Left ventricle myocardium inferior (tissue), 1 donor: Measurements from ENCODE around the gene PRKG2. TPM values are rescaled to one million over a fixed set of nuclear protein-coding genes. Genes with fewer than 3 reads are reported as not detected.

Experiments
- DNase-seq: peaks from one replicate; pipeline ENCODE4 v3.0.0-alpha.2; 2020
- H3K27ac ChIP-seq: fragments of 200-600 bp; replicated peaks from 2 replicates; pipeline ENCODE4 v1.8.0; 2021
- H3K27me3 ChIP-seq: fragments of 200-600 bp; 2 replicates; pipeline ENCODE4 v1.8.0; 2021; ENCODE audit warnings: low read depth
- H3K36me3 ChIP-seq: fragments of 200-600 bp; 2 replicates; pipeline ENCODE4 v1.8.0; 2021
- H3K4me1 ChIP-seq: fragments of 200-600 bp; 2 replicates; pipeline ENCODE4 v1.8.0; 2021
- H3K4me3 ChIP-seq: fragments of 200-600 bp; 2 replicates; pipeline ENCODE4 v1.8.0; 2021; ENCODE audit warnings: mild to moderate bottlenecking, moderate library complexity
- H3K9me3 ChIP-seq: fragments of 200-600 bp; replicated peaks from 2 replicates; pipeline ENCODE4 v1.8.0; 2021
- intact Hi-C: fragments of 100-400 bp; cut with micrococcal nuclease; formaldehyde crosslinking; loops from one replicate; pipeline ENCODE4 v1.11.0; 2022
- total RNA-seq: library from RNA; stranded (reverse); fragmentation: NEBNext Ultra II Directional; extraction: Animal tissue kit (Norgen Biotek cat#: 25700); gene quantifications from one replicate; pipeline ENCODE4 v1.2.1, GENCODE V29; 2021
- TF ChIP-seq, protein P1 (sequence below): fragments of 200-600 bp; IDR thresholded peaks from 2 replicates; pipeline ENCODE4 v1.8.0; 2021; ENCODE audit warnings: antibody characterized with exemption, mild to moderate bottlenecking, borderline replicate concordance
- donor health status: DM: no; HTN: yes; CAD: no; lungs with severe emphysema.

PRKG2 gene
- total RNA-seq, 1 donor from 2014 or later, result 0.74 TPM

DNA sequence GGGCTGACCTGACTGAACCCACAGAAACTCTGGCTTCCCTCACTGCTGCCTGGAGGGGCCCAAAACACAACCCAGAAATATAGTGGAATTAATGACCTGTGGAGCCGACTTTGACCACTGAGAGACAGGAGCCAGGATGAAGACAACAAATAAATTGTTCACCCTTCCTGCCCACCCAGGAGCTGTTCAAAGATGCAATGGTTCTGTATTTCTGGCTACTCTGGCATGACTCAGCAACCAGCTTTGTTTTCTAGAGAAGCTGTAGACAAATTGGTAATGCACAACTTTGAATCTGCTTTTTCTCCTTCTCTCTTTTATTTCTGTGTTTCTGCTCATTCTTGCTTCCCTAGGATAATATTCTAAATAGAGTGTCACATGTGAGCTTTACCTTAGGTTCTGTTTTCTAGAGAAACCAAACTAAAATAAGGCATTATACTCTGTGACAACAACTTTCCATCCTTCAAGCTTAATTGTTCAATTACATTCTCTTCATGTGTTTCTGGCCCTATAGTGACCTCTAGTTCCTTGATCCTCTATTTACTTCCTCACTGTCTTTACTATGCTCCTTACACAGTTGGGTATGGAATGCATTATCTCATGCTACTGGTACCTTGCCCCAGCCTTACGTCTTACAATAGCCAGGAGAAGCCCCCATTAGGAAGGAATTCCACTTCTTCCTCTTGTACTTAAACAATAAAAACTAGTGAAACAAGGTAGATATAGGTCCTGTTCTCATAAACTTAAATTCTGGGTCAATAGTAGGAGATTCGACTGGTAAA lies 6.5 kb upstream of the PRKG2 start:
- H3K27ac ChIP-seq, result no peak overlapping the region

DNA sequence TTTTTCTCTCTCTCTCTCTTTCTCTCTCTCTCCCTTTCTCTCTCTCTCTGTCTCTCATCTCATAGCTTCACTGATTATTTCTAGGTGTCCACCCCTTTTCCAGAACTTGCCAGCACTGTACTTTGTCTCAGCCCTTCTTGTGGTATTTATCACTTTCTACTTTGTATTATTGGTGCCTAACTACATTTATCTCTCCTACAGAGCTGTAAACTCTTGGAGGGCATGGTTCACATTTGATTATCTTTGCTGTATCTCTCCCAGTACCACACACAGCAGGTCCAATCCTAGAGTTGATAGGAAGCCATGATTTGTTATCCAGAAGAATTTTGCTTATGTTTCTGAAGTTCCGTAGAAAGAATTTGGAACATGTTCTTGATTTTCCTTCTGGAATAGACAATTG lies 5.2 kb upstream of the PRKG2 start:
- DNase-seq, result no peak
- no peak overlapping the region for H3K4me3 ChIP-seq
- H3K36me3 ChIP-seq, result no peaks in the 10 kb centered on the region
- intact Hi-C loops, result no loop called here
- peaks cover 38% of the 10 kb centered on the region for H3K27me3 ChIP-seq
- no peak overlapping the region for H3K27ac ChIP-seq
- H3K4me1 ChIP-seq, result peaks cover 4% of the 10 kb centered on the region
- TF ChIP-seq, protein P1, sequence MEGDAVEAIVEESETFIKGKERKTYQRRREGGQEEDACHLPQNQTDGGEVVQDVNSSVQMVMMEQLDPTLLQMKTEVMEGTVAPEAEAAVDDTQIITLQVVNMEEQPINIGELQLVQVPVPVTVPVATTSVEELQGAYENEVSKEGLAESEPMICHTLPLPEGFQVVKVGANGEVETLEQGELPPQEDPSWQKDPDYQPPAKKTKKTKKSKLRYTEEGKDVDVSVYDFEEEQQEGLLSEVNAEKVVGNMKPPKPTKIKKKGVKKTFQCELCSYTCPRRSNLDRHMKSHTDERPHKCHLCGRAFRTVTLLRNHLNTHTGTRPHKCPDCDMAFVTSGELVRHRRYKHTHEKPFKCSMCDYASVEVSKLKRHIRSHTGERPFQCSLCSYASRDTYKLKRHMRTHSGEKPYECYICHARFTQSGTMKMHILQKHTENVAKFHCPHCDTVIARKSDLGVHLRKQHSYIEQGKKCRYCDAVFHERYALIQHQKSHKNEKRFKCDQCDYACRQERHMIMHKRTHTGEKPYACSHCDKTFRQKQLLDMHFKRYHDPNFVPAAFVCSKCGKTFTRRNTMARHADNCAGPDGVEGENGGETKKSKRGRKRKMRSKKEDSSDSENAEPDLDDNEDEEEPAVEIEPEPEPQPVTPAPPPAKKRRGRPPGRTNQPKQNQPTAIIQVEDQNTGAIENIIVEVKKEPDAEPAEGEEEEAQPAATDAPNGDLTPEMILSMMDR, result no peak
- H3K9me3 ChIP-seq, result no peaks in the 10 kb centered on the region

More for the DNA sequence above, 6.5 kb upstream of the PRKG2 start:
- no peaks in the 10 kb centered on the region for H3K9me3 ChIP-seq
- H3K4me1 ChIP-seq, result no peaks in the 10 kb centered on the region
- intact Hi-C loops, result no loop called here
- no peak overlapping the region for H3K4me3 ChIP-seq
- no peaks in the 10 kb centered on the region for H3K36me3 ChIP-seq
- H3K27me3 ChIP-seq, result peaks cover 26% of the 10 kb centered on the region
- TF ChIP-seq, protein P1, result no peak
- no peak for DNase-seq

DNA sequence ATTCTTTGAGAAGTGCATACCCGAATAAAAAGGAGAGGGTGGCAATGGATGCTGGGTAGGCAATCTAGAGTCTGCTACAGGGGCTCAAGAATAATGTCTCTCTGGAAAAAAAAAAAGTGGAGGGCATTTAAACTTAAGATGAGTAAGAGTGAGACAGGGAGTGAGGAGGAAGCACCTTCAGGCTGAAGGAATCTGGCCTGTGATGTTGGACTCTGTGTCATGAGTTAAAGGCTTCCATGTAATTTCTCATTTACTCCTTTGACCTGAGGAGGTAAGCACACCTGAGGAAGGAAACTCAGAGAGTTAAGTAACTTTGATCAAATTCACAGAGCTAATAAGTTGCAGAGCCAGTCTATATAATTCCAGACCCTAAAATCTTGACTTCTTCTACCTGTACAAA lies 3.2 kb upstream of the PRKG2 start:
- TF ChIP-seq, protein P1, result no peak
- Histone ChIP-seq H3K9me3 (no peaks in the 10 kb centered on the region), H3K4me1 (peaks cover 14% of the 10 kb centered on the region), H3K27me3 (peaks cover 58% of the 10 kb centered on the region), H3K36me3 (no peaks in the 10 kb centered on the region), H3K27ac (no peak overlapping the region), H3K4me3 (no peak overlapping the region)
- DNase-seq, result no peak
- intact Hi-C loops, result no loop called here

DNA sequence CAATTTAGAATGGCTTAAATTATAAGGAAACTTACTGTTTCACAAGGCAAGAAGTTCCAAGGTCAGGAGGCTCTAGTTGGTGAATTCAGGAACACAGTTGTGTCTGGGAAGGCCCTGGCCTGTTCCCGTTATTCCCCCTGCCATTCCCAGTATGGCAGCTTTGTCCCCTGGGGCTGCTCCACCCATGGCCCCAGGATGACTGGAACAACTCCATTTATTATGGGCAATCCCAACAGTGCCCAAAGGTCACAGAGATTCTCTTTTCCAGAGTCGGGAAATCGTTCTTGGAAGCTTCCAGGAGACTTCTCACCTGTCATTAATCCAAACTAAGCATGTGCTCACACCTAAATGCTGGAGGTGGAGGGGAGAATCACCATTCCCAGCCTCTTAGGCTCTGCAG lies 2.8 kb upstream of the PRKG2 start:
- no peak for DNase-seq
- intact Hi-C loops, result no loop called here
- peaks cover 63% of the 10 kb centered on the region for H3K27me3 ChIP-seq
- H3K4me3 ChIP-seq, result no peak overlapping the region
- H3K27ac ChIP-seq, result no peak overlapping the region
- no peaks in the 10 kb centered on the region for H3K9me3 ChIP-seq
- H3K36me3 ChIP-seq, result no peaks in the 10 kb centered on the region
- TF ChIP-seq, protein P1, result no peak
- H3K4me1 ChIP-seq, result peaks cover 14% of the 10 kb centered on the region

DNA sequence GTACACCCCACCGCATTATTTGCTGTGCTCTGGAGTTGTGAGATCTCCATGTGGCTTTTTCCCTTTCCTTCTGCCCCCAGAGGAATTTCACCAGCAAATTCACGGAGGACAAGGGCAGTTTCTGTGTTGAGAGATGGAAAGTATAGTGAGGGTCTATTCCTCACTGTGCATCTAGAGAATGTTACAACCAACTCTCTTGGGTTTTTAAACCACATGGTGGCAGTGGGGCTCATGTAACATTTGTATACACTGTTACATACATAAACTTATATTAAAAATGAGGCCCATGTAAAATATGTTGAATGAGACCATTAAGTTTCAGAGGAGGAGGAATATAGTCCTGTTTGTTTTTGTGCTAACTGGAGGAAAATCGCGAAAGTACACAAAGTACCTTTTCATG lies 909 bp upstream of the PRKG2 start:
- H3K9me3 ChIP-seq, result no peaks in the 10 kb centered on the region
- H3K27ac ChIP-seq, result no peak overlapping the region
- TF ChIP-seq, protein P1, result no peak
- no peak for DNase-seq
- H3K4me1 ChIP-seq, result peaks cover 14% of the 10 kb centered on the region
- H3K4me3 ChIP-seq, result no peak overlapping the region
- no peaks in the 10 kb centered on the region for H3K36me3 ChIP-seq
- intact Hi-C loops, result no loop called here
- peaks cover 81% of the 10 kb centered on the region for H3K27me3 ChIP-seq
